H9 (cell line): ENCODE measurements around the gene SIX1. TPM values are rescaled to one million over a fixed set of nuclear protein-coding genes. Genes with fewer than 3 reads are reported as not detected.

ENCODE experiments used
- DNase-seq: peaks from one replicate; pipeline ENCODE4 v3.0.0-alpha.2; 2017
- H2AFZ ChIP-seq: one replicate; pipeline ENCODE4 v1.6.1; 2013; ENCODE audit warnings: mild to moderate bottlenecking, low read length, control low read depth, moderate library complexity
- H2AK5ac ChIP-seq: 2 replicates; pipeline ENCODE4 v1.6.1; 2013; ENCODE audit warnings: low read length, control low read depth, mixed read lengths; ENCODE audit not compliant: insufficient read length
- H2BK120ac ChIP-seq: one replicate; pipeline ENCODE4 v1.6.1; 2013; ENCODE audit warnings: low read depth, mild to moderate bottlenecking, low read length, control low read depth, inconsistent platforms; ENCODE audit not compliant: poor library complexity, severe bottlenecking
- H2BK12ac ChIP-seq: 2 replicates; pipeline ENCODE4 v1.6.1; 2013; ENCODE audit warnings: low read length, control low read depth, mixed read lengths, low read depth; ENCODE audit not compliant: insufficient read length
- H2BK15ac ChIP-seq: 2 replicates; pipeline ENCODE4 v1.6.1; 2013; ENCODE audit warnings: low read depth, low read length, control low read depth
- H2BK20ac ChIP-seq: one replicate; pipeline ENCODE4 v1.6.1; 2013; ENCODE audit warnings: low read depth, mild to moderate bottlenecking, low read length, control low read depth, inconsistent platforms; ENCODE audit not compliant: poor library complexity, severe bottlenecking
- H2BK5ac ChIP-seq: 2 replicates; pipeline ENCODE4 v1.6.1; 2013; ENCODE audit warnings: low read length, control low read depth, mixed read lengths; ENCODE audit not compliant: insufficient read length
- H3K14ac ChIP-seq: 2 replicates; pipeline ENCODE4 v1.6.1; 2013; ENCODE audit warnings: low read length, control low read depth; ENCODE audit not compliant: insufficient read depth
- H3K18ac ChIP-seq: 2 replicates; pipeline ENCODE4 v1.6.1; 2013; ENCODE audit warnings: low read depth, mild to moderate bottlenecking, mixed read lengths, low read length, control low read depth; ENCODE audit not compliant: insufficient read length
- H3K23ac ChIP-seq: 2 replicates; pipeline ENCODE4 v1.6.1; 2013; ENCODE audit warnings: low read length, control low read depth, mixed read lengths, low read depth; ENCODE audit not compliant: insufficient read length
- H3K23me2 ChIP-seq: 2 replicates; pipeline ENCODE4 v1.6.1; 2013; ENCODE audit warnings: low read depth, mild to moderate bottlenecking, mixed read lengths, low read length, control low read depth; ENCODE audit not compliant: insufficient read length, poor library complexity, severe bottlenecking
- H3K27ac ChIP-seq: 2 replicates; pipeline ENCODE4 v1.5.1; 2013; ENCODE audit warnings: low read length, control low read depth, mixed read lengths, low read depth; ENCODE audit not compliant: insufficient read length
- H3K27me3 ChIP-seq: 2 replicates; pipeline ENCODE4 v1.6.1; 2013; ENCODE audit warnings: low read length, control low read depth, inconsistent platforms; ENCODE audit not compliant: insufficient read depth
- H3K4ac ChIP-seq: 2 replicates; pipeline ENCODE4 v1.6.1; 2013; ENCODE audit warnings: low read depth, mild to moderate bottlenecking, control low read depth, inconsistent platforms, low read length, moderate library complexity
- H3K4me1 ChIP-seq: 2 replicates; pipeline ENCODE4 v1.6.1; 2013; ENCODE audit warnings: low read length, control low read depth, inconsistent platforms; ENCODE audit not compliant: insufficient read depth
- H3K4me2 ChIP-seq: 2 replicates; pipeline ENCODE4 v1.6.1; 2013; ENCODE audit warnings: low read length, control low read depth, mixed read lengths; ENCODE audit not compliant: insufficient read length, insufficient read depth
- H3K56ac ChIP-seq: 2 replicates; pipeline ENCODE4 v1.6.1; 2013; ENCODE audit warnings: low read depth, mild to moderate bottlenecking, mixed read lengths, low read length, control low read depth; ENCODE audit not compliant: insufficient read length
- H3K79me1 ChIP-seq: 2 replicates; pipeline ENCODE4 v1.6.1; 2013; ENCODE audit warnings: low read depth, mild to moderate bottlenecking, moderate library complexity, low read length, control low read depth, inconsistent platforms; ENCODE audit not compliant: insufficient read depth, poor library complexity, severe bottlenecking
- H3K79me2 ChIP-seq: 2 replicates; pipeline ENCODE4 v1.6.1; 2013; ENCODE audit warnings: low read length, control low read depth, inconsistent platforms; ENCODE audit not compliant: insufficient read depth
- H3K9ac ChIP-seq: 2 replicates; pipeline ENCODE4 v1.6.1; 2013; ENCODE audit warnings: low read length, control low read depth, mixed read lengths; ENCODE audit not compliant: insufficient read length; ENCODE audit errors: extremely low read depth
- H3K9me3 ChIP-seq: one replicate; pipeline ENCODE4 v1.6.1; 2013; ENCODE audit warnings: low read depth, low read length, inconsistent platforms; ENCODE audit not compliant: control insufficient read depth
- H3T11ph ChIP-seq: one replicate; pipeline ENCODE4 v1.6.1; 2013; ENCODE audit warnings: mild to moderate bottlenecking, low read length, control low read depth, inconsistent platforms
- H4K20me1 ChIP-seq: one replicate; pipeline ENCODE4 v1.6.1; 2013; ENCODE audit not compliant: control insufficient read depth, insufficient read length, insufficient read depth
- H4K5ac ChIP-seq: 2 replicates; pipeline ENCODE4 v1.6.1; 2013; ENCODE audit warnings: low read depth, mild to moderate bottlenecking, mixed read lengths, low read length, control low read depth; ENCODE audit not compliant: insufficient read length
- H4K8ac ChIP-seq: replicated peaks from 2 replicates; pipeline ENCODE4 v1.6.1; 2013; ENCODE audit warnings: low read length, control low read depth, mixed read lengths, low read depth; ENCODE audit not compliant: insufficient read length
- H4K91ac ChIP-seq: 2 replicates; pipeline ENCODE4 v1.6.1; 2013; ENCODE audit warnings: low read depth, mild to moderate bottlenecking, moderate library complexity, mixed read lengths, low read length, control low read depth; ENCODE audit not compliant: insufficient read length
- H3K27ac Mint-ChIP-seq, 3 experiments: 2 replicates in 2 of 3; 3 replicates in 1 of 3; pipeline ENCODE4 v1.8.0; 2020 to 2021; ENCODE audit warnings: mixed read lengths in 3 of 3, mild to moderate bottlenecking in 1 of 3, moderate library complexity in 1 of 3
- H3K27me3 Mint-ChIP-seq: 2 replicates; pipeline ENCODE4 v1.8.0; 2021; ENCODE audit warnings: low read depth, mild to moderate bottlenecking, moderate library complexity, mixed read lengths
- H3K36me3 Mint-ChIP-seq, 3 experiments: 2 replicates in 2 of 3; 3 replicates in 1 of 3; pipeline ENCODE4 v1.8.0; 2020 to 2021; ENCODE audit warnings: low read depth in 3 of 3, mixed read lengths in 3 of 3; ENCODE audit not compliant: insufficient read depth in 1 of 3
- H3K4me1 Mint-ChIP-seq, 2 experiments: 2 replicates each; pipeline ENCODE4 v1.8.0; 2020; ENCODE audit warnings: mixed read lengths in 2 of 2
- H3K4me3 Mint-ChIP-seq, 2 experiments: 2 replicates in 1 of 2; 3 replicates in 1 of 2; pipeline ENCODE4 v1.8.0; 2020 to 2021; ENCODE audit warnings: mild to moderate bottlenecking in 2 of 2, mixed read lengths in 2 of 2, moderate library complexity in 1 of 2
- H3K9me3 Mint-ChIP-seq, 2 experiments: 2 replicates in 1 of 2; 3 replicates in 1 of 2; pipeline ENCODE4 v1.8.0; 2020; ENCODE audit warnings: mild to moderate bottlenecking in 2 of 2, mixed read lengths in 2 of 2, moderate library complexity in 1 of 2
- CTCF ChIP-seq: fragments of 200-600 bp; sonication (generic); conservative IDR thresholded peaks from 3 replicates; pipeline ENCODE4 v1.8.0; 2021; ENCODE audit warnings: antibody characterized with exemption, mild to moderate bottlenecking
- WGBS: extraction: QIAGEN DNeasy Blood & Tissue Kit; methylation state at CpG from one replicate; pipeline ENCODE4 v1.1.7; 2013; ENCODE audit warnings: missing lambda C conversion rate, low lambda C conversion rate, mixed read lengths; ENCODE audit not compliant: insufficient read length; ENCODE audit errors: extremely low coverage; 5-methylcytosine and 5-hydroxymethylcytosine counted together
- total RNA-seq: library from RNA; stranded (reverse); gene quantifications from 2 replicates; pipeline ENCODE4 v1.2.1, GENCODE V29; 2021

The SIX1 gene
- total RNA-seq, 1 experiment from 2014 or later = 0.17 TPM

- Histone ChIP-seq H3K79me1 (no peaks in the 10 kb centered on the region), H3K4me1 (peaks cover 4% of the 10 kb centered on the region), H4K20me1 (no peaks in the 10 kb centered on the region), H2BK120ac (no peak overlapping the region), H3K18ac (no peak overlapping the region), H2BK20ac (no peak overlapping the region), H3T11ph (no peak overlapping the region), H3K56ac (no peak overlapping the region), H4K91ac (no peak overlapping the region), H3K27me3 (peaks cover 72% of the 10 kb centered on the region), H3K79me2 (no peaks in the 10 kb centered on the region), H3K9ac (no peak overlapping the region), H2BK5ac (no peak overlapping the region), H3K23me2 (peaks cover 9% of the 10 kb centered on the region), H3K4ac (no peak overlapping the region), H3K14ac (no peak overlapping the region), H4K8ac (no peak overlapping the region), H2AFZ (no peak overlapping the region), H2AK5ac (no peak overlapping the region), H3K9me3 (no peaks in the 10 kb centered on the region), H3K4me2 (no peak overlapping the region), H2BK15ac (no peak overlapping the region), H3K23ac (no peak overlapping the region), H3K27ac (no peak overlapping the region), H4K5ac (no peak overlapping the region), H2BK12ac (no peak overlapping the region)
- no CpG with 5 or more reads among the region's 1 CpG for WGBS
- Mint-ChIP-seq H3K4me1 (peaks cover 37 to 76% of the 10 kb centered on the region in 2 experiments), H3K27me3 (peaks cover 100% of the 10 kb centered on the region), H3K4me3 (no peak overlapping the region), H3K9me3 (peaks cover 0 to 7% of the 10 kb centered on the region in 2 experiments; a peak in 4 of 5 replicates), H3K27ac (no peak overlapping the region; a peak in 1 of 7 replicates), H3K36me3 (no peaks in the 10 kb centered on the region; a peak in 2 of 7 replicates)
- no peak for TF ChIP-seq CTCF
- no peak for DNase-seq
Observed at GRCh38 chr14:60644666-60645065, 4.6 kb downstream of the SIX1 start.
